GM10266 (cell line): ENCODE results near the gene HBEGF.

Experiments
- DNase-seq: peaks from one replicate; pipeline ENCODE4 v3.0.0; 2012; ENCODE audit errors: extremely low spot score
- CTCF ChIP-seq: IDR thresholded peaks from 2 replicates; pipeline ENCODE4 v1.5.1; 2012; ENCODE audit warnings: mild to moderate bottlenecking, low read depth; ENCODE audit not compliant: control insufficient read depth, insufficient read depth; ENCODE audit errors: missing control alignments

Gene HBEGF

GRCh38 chr5:140294753-140295152 is 51.6 kb downstream of the HBEGF start:
- TF ChIP-seq CTCF, result no peak
- DNase-seq, result no peak

- no peak for TF ChIP-seq CTCF
- DNase-seq, result no peak
These were observed 52.6 kb downstream of the HBEGF start for GRCh38 chr5:140293849-140294100.

- TF ChIP-seq CTCF, result no peak
- DNase-seq, result no peak
These were observed 53.1 kb downstream of the HBEGF start for GRCh38 chr5:140293091-140293848.

GRCh38 chr5:140292212-140293036 is 54.0 kb downstream of the HBEGF start:
- no peak for TF ChIP-seq CTCF

GRCh38 chr5:140287801-140288521 is 58.4 kb downstream of the HBEGF start:
- no peak for DNase-seq
- no peak for TF ChIP-seq CTCF

More at GRCh38 chr5:140292212-140293036, 54.0 kb downstream of the HBEGF start:
- DNase-seq, result no peak

GRCh38 chr5:140286424-140286823 is 60.0 kb downstream of the HBEGF start:
- TF ChIP-seq CTCF, result no peak
- no peak for DNase-seq
